H9 (cell line): ENCODE measurements around the gene MAPKAP1. TPM values are rescaled to one million over a fixed set of nuclear protein-coding genes. Genes with fewer than 3 reads are reported as not detected.

Experiments used
- DNase-seq: peaks from one replicate; pipeline ENCODE4 v3.0.0-alpha.2; 2017
- H2AFZ ChIP-seq: one replicate; pipeline ENCODE4 v1.6.1; 2013; ENCODE audit warnings: mild to moderate bottlenecking, low read length, control low read depth, moderate library complexity
- H2AK5ac ChIP-seq: 2 replicates; pipeline ENCODE4 v1.6.1; 2013; ENCODE audit warnings: low read length, control low read depth, mixed read lengths; ENCODE audit not compliant: insufficient read length
- H2BK120ac ChIP-seq: one replicate; pipeline ENCODE4 v1.6.1; 2013; ENCODE audit warnings: low read depth, mild to moderate bottlenecking, low read length, control low read depth, inconsistent platforms; ENCODE audit not compliant: poor library complexity, severe bottlenecking
- H2BK12ac ChIP-seq: 2 replicates; pipeline ENCODE4 v1.6.1; 2013; ENCODE audit warnings: low read length, control low read depth, mixed read lengths, low read depth; ENCODE audit not compliant: insufficient read length
- H2BK15ac ChIP-seq: 2 replicates; pipeline ENCODE4 v1.6.1; 2013; ENCODE audit warnings: low read depth, low read length, control low read depth
- H2BK20ac ChIP-seq: one replicate; pipeline ENCODE4 v1.6.1; 2013; ENCODE audit warnings: low read depth, mild to moderate bottlenecking, low read length, control low read depth, inconsistent platforms; ENCODE audit not compliant: poor library complexity, severe bottlenecking
- H2BK5ac ChIP-seq: 2 replicates; pipeline ENCODE4 v1.6.1; 2013; ENCODE audit warnings: low read length, control low read depth, mixed read lengths; ENCODE audit not compliant: insufficient read length
- H3K14ac ChIP-seq: 2 replicates; pipeline ENCODE4 v1.6.1; 2013; ENCODE audit warnings: low read length, control low read depth; ENCODE audit not compliant: insufficient read depth
- H3K18ac ChIP-seq: 2 replicates; pipeline ENCODE4 v1.6.1; 2013; ENCODE audit warnings: low read depth, mild to moderate bottlenecking, mixed read lengths, low read length, control low read depth; ENCODE audit not compliant: insufficient read length
- H3K23ac ChIP-seq: 2 replicates; pipeline ENCODE4 v1.6.1; 2013; ENCODE audit warnings: low read length, control low read depth, mixed read lengths, low read depth; ENCODE audit not compliant: insufficient read length
- H3K23me2 ChIP-seq: 2 replicates; pipeline ENCODE4 v1.6.1; 2013; ENCODE audit warnings: low read depth, mild to moderate bottlenecking, mixed read lengths, low read length, control low read depth; ENCODE audit not compliant: insufficient read length, poor library complexity, severe bottlenecking
- H3K27ac ChIP-seq: 2 replicates; pipeline ENCODE4 v1.5.1; 2013; ENCODE audit warnings: low read length, control low read depth, mixed read lengths, low read depth; ENCODE audit not compliant: insufficient read length
- H3K27me3 ChIP-seq: 2 replicates; pipeline ENCODE4 v1.6.1; 2013; ENCODE audit warnings: low read length, control low read depth, inconsistent platforms; ENCODE audit not compliant: insufficient read depth
- H3K4ac ChIP-seq: 2 replicates; pipeline ENCODE4 v1.6.1; 2013; ENCODE audit warnings: low read depth, mild to moderate bottlenecking, control low read depth, inconsistent platforms, low read length, moderate library complexity
- H3K4me1 ChIP-seq: 2 replicates; pipeline ENCODE4 v1.6.1; 2013; ENCODE audit warnings: low read length, control low read depth, inconsistent platforms; ENCODE audit not compliant: insufficient read depth
- H3K4me2 ChIP-seq: 2 replicates; pipeline ENCODE4 v1.6.1; 2013; ENCODE audit warnings: low read length, control low read depth, mixed read lengths; ENCODE audit not compliant: insufficient read length, insufficient read depth
- H3K56ac ChIP-seq: 2 replicates; pipeline ENCODE4 v1.6.1; 2013; ENCODE audit warnings: low read depth, mild to moderate bottlenecking, mixed read lengths, low read length, control low read depth; ENCODE audit not compliant: insufficient read length
- H3K79me1 ChIP-seq: 2 replicates; pipeline ENCODE4 v1.6.1; 2013; ENCODE audit warnings: low read depth, mild to moderate bottlenecking, moderate library complexity, low read length, control low read depth, inconsistent platforms; ENCODE audit not compliant: insufficient read depth, poor library complexity, severe bottlenecking
- H3K79me2 ChIP-seq: 2 replicates; pipeline ENCODE4 v1.6.1; 2013; ENCODE audit warnings: low read length, control low read depth, inconsistent platforms; ENCODE audit not compliant: insufficient read depth
- H3K9ac ChIP-seq: 2 replicates; pipeline ENCODE4 v1.6.1; 2013; ENCODE audit warnings: low read length, control low read depth, mixed read lengths; ENCODE audit not compliant: insufficient read length; ENCODE audit errors: extremely low read depth
- H3K9me3 ChIP-seq: one replicate; pipeline ENCODE4 v1.6.1; 2013; ENCODE audit warnings: low read depth, low read length, inconsistent platforms; ENCODE audit not compliant: control insufficient read depth
- H3T11ph ChIP-seq: one replicate; pipeline ENCODE4 v1.6.1; 2013; ENCODE audit warnings: mild to moderate bottlenecking, low read length, control low read depth, inconsistent platforms
- H4K20me1 ChIP-seq: one replicate; pipeline ENCODE4 v1.6.1; 2013; ENCODE audit not compliant: control insufficient read depth, insufficient read length, insufficient read depth
- H4K5ac ChIP-seq: 2 replicates; pipeline ENCODE4 v1.6.1; 2013; ENCODE audit warnings: low read depth, mild to moderate bottlenecking, mixed read lengths, low read length, control low read depth; ENCODE audit not compliant: insufficient read length
- H4K8ac ChIP-seq: replicated peaks from 2 replicates; pipeline ENCODE4 v1.6.1; 2013; ENCODE audit warnings: low read length, control low read depth, mixed read lengths, low read depth; ENCODE audit not compliant: insufficient read length
- H4K91ac ChIP-seq: 2 replicates; pipeline ENCODE4 v1.6.1; 2013; ENCODE audit warnings: low read depth, mild to moderate bottlenecking, moderate library complexity, mixed read lengths, low read length, control low read depth; ENCODE audit not compliant: insufficient read length
- H3K27ac Mint-ChIP-seq, 3 experiments: 2 replicates in 2 of 3; 3 replicates in 1 of 3; pipeline ENCODE4 v1.8.0; 2020 to 2021; ENCODE audit warnings: mixed read lengths in 3 of 3, mild to moderate bottlenecking in 1 of 3, moderate library complexity in 1 of 3
- H3K27me3 Mint-ChIP-seq: 2 replicates; pipeline ENCODE4 v1.8.0; 2021; ENCODE audit warnings: low read depth, mild to moderate bottlenecking, moderate library complexity, mixed read lengths
- H3K36me3 Mint-ChIP-seq, 3 experiments: 2 replicates in 2 of 3; 3 replicates in 1 of 3; pipeline ENCODE4 v1.8.0; 2020 to 2021; ENCODE audit warnings: low read depth in 3 of 3, mixed read lengths in 3 of 3; ENCODE audit not compliant: insufficient read depth in 1 of 3
- H3K4me1 Mint-ChIP-seq, 2 experiments: 2 replicates each; pipeline ENCODE4 v1.8.0; 2020; ENCODE audit warnings: mixed read lengths in 2 of 2
- H3K4me3 Mint-ChIP-seq, 2 experiments: 2 replicates in 1 of 2; 3 replicates in 1 of 2; pipeline ENCODE4 v1.8.0; 2020 to 2021; ENCODE audit warnings: mild to moderate bottlenecking in 2 of 2, mixed read lengths in 2 of 2, moderate library complexity in 1 of 2
- H3K9me3 Mint-ChIP-seq, 2 experiments: 2 replicates in 1 of 2; 3 replicates in 1 of 2; pipeline ENCODE4 v1.8.0; 2020; ENCODE audit warnings: mild to moderate bottlenecking in 2 of 2, mixed read lengths in 2 of 2, moderate library complexity in 1 of 2
- WGBS: extraction: QIAGEN DNeasy Blood & Tissue Kit; methylation state at CpG from one replicate; pipeline ENCODE4 v1.1.7; 2013; ENCODE audit warnings: missing lambda C conversion rate, low lambda C conversion rate, mixed read lengths; ENCODE audit not compliant: insufficient read length; ENCODE audit errors: extremely low coverage; 5-methylcytosine and 5-hydroxymethylcytosine counted together
- total RNA-seq: library from RNA; stranded (reverse); gene quantifications from 2 replicates; pipeline ENCODE4 v1.2.1, GENCODE V29; 2021
- TF ChIP-seq, protein P1 (sequence below): fragments of 200-600 bp; sonication (generic); conservative IDR thresholded peaks from 3 replicates; pipeline ENCODE4 v1.8.0; 2021; ENCODE audit warnings: antibody characterized with exemption, mild to moderate bottlenecking

Gene MAPKAP1
- total RNA-seq, 1 experiment from 2014 or later, result 97.0 TPM

DNA sequence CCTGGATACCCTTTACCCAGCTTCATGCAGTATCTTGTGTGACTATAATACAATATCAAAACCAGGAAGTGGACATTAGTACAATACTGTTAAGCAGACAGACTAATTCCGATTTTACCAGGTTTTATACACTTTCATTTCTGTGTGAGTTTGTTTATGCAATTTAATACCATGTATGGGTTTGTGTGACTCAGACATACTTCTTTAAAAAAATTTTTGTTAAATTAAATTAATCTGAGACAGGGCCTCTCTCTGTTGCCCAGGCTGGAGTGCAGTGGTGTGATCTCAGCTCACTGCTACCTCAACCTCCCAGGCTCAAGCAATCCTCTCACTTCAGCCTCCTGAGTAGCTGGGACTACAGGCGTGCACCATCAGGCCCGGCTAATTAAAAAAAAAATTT is 288.6 kb downstream of the MAPKAP1 start:
- H4K91ac ChIP-seq, result no peak overlapping the region
- H3K56ac ChIP-seq, result no peak overlapping the region
- no peaks in the 10 kb centered on the region; the same call in 1 of the 2 replicates for H3K27me3 Mint-ChIP-seq
- no peaks in the 10 kb centered on the region for H3K4me1 ChIP-seq
- H3K27ac Mint-ChIP-seq, result no peak overlapping the region
- no peak overlapping the region for H4K8ac ChIP-seq
- H3K23ac ChIP-seq, result no peak overlapping the region
- no peaks in the 10 kb centered on the region for H3K23me2 ChIP-seq
- H3K4me1 Mint-ChIP-seq, result peaks cover 2 to 8% of the 10 kb centered on the region in 2 experiments; a peak in 3 of 4 replicates
- H2BK12ac ChIP-seq, result no peak overlapping the region
- H3K36me3 Mint-ChIP-seq, result no peaks in the 10 kb centered on the region
- no peaks in the 10 kb centered on the region for H3K9me3 ChIP-seq
- no peak overlapping the region for H2AK5ac ChIP-seq
- H3K79me2 ChIP-seq, result no peaks in the 10 kb centered on the region
- no peak overlapping the region for H3T11ph ChIP-seq
- H3K4me3 Mint-ChIP-seq, result no peak overlapping the region
- H3K4me2 ChIP-seq, result no peak overlapping the region
- no peaks in the 10 kb centered on the region for H4K20me1 ChIP-seq
- no peak overlapping the region for H3K27ac ChIP-seq
- H2BK20ac ChIP-seq, result no peak overlapping the region
- TF ChIP-seq, protein P1, sequence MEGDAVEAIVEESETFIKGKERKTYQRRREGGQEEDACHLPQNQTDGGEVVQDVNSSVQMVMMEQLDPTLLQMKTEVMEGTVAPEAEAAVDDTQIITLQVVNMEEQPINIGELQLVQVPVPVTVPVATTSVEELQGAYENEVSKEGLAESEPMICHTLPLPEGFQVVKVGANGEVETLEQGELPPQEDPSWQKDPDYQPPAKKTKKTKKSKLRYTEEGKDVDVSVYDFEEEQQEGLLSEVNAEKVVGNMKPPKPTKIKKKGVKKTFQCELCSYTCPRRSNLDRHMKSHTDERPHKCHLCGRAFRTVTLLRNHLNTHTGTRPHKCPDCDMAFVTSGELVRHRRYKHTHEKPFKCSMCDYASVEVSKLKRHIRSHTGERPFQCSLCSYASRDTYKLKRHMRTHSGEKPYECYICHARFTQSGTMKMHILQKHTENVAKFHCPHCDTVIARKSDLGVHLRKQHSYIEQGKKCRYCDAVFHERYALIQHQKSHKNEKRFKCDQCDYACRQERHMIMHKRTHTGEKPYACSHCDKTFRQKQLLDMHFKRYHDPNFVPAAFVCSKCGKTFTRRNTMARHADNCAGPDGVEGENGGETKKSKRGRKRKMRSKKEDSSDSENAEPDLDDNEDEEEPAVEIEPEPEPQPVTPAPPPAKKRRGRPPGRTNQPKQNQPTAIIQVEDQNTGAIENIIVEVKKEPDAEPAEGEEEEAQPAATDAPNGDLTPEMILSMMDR, result no peak
- no peak overlapping the region for H3K14ac ChIP-seq
- H3K18ac ChIP-seq, result no peak overlapping the region
- H3K4ac ChIP-seq, result no peak overlapping the region
- no peak overlapping the region for H2BK15ac ChIP-seq
- no peaks in the 10 kb centered on the region for H3K9me3 Mint-ChIP-seq
- DNase-seq, result no peak
- H3K79me1 ChIP-seq, result no peaks in the 10 kb centered on the region
- H3K9ac ChIP-seq, result no peak overlapping the region
- WGBS, result no CpG with 5 or more reads among the region's 3 CpGs
- H2BK120ac ChIP-seq, result no peak overlapping the region
- no peak overlapping the region for H2AFZ ChIP-seq
- no peak overlapping the region for H4K5ac ChIP-seq
- no peak overlapping the region for H2BK5ac ChIP-seq
- no peaks in the 10 kb centered on the region for H3K27me3 ChIP-seq
